ENCODE measurements around the gene EEF1G.

EEF1G gene

DNA sequence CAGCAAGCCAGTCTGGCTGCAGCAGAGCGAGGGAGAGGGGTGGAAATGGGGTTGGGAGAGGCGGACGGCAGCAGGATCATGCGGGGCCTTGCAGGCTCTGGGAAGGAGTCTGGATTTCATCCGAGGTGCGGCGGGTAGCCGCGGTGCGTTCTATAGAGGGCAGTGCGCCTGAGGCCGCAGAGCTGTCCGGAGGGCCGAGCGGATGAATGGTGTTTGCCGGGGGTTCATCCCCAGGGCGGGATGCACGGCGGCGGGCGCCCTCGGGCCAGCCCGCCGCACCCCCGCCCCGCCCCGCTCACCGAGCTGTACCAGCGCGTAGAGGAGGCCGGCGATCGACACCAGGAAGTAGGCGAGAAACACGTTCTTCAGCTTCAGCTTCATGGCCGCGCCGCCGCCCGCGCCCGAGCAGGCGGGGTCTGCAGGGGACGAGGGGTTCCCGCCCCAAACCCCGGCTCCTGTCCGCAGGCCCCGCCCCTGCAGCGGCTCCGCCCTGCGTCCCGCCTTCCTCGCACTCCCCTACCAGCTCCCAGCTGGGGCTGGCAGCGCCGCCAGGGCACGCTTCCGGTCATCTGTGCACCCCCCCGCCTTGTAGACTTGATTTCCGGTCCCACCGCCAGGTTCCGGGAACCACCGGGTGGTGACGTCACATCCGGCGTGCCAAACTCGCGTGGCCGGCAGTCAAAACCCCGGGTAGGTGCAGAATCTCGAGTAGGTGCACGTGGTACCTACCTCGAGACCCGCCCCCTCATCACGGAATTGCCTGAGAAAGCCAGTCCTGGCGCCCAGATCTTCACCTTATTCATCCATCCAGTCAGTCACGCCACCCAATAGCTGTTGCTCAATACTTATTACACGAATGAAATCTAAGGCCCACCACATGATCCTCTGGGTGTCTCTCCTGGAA lies 48.1 kb upstream of the EEF1G start, which contains the start of gene B3GAT3 (continued):
- TF ChIP-seq, protein P1, sequence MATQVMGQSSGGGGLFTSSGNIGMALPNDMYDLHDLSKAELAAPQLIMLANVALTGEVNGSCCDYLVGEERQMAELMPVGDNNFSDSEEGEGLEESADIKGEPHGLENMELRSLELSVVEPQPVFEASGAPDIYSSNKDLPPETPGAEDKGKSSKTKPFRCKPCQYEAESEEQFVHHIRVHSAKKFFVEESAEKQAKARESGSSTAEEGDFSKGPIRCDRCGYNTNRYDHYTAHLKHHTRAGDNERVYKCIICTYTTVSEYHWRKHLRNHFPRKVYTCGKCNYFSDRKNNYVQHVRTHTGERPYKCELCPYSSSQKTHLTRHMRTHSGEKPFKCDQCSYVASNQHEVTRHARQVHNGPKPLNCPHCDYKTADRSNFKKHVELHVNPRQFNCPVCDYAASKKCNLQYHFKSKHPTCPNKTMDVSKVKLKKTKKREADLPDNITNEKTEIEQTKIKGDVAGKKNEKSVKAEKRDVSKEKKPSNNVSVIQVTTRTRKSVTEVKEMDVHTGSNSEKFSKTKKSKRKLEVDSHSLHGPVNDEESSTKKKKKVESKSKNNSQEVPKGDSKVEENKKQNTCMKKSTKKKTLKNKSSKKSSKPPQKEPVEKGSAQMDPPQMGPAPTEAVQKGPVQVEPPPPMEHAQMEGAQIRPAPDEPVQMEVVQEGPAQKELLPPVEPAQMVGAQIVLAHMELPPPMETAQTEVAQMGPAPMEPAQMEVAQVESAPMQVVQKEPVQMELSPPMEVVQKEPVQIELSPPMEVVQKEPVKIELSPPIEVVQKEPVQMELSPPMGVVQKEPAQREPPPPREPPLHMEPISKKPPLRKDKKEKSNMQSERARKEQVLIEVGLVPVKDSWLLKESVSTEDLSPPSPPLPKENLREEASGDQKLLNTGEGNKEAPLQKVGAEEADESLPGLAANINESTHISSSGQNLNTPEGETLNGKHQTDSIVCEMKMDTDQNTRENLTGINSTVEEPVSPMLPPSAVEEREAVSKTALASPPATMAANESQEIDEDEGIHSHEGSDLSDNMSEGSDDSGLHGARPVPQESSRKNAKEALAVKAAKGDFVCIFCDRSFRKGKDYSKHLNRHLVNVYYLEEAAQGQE (tag by site-specific recombination; IDR thresholded peaks at IDR 0.05) = no peak
- TF ChIP-seq ZNF404 (tag by site-specific recombination; IDR thresholded peaks at IDR 0.05) (no peak), ZNF76 (tag by site-specific recombination; IDR thresholded peaks at IDR 0.05; ENCODE audit: borderline replicate concordance, low read depth) (no peak), ZFP37 (tag by site-specific recombination; IDR thresholded peaks at IDR 0.05) (no peak; the same call in 1 of the 2 replicates), GFI1B (tag by site-specific recombination; IDR thresholded peaks at IDR 0.05) (no peak), SCRT2 (tag by site-specific recombination; IDR thresholded peaks at IDR 0.05) (no peak), SETDB1 (IDR thresholded peaks at IDR 0.05; ENCODE audit: insufficient read length, low read length) (no peak), ZNF23 (tag by site-specific recombination; IDR thresholded peaks at IDR 0.05; ENCODE audit: borderline replicate concordance) (no peak), ZNF777 (tag by site-specific recombination; IDR thresholded peaks at IDR 0.05; ENCODE audit: borderline replicate concordance) (no peak), GLIS2 (tag by site-specific recombination; IDR thresholded peaks at IDR 0.05) (peak; percentile 51; the same call in 1 of the 2 replicates), ZNF558 (tag by site-specific recombination; IDR thresholded peaks at IDR 0.05) (no peak), PRDM1 (tag by site-specific recombination; IDR thresholded peaks at IDR 0.05) (no peak), ZNF701 (tag by site-specific recombination; IDR thresholded peaks at IDR 0.05) (no peak), SP2 (tag by site-specific recombination; IDR thresholded peaks at IDR 0.05) (peak; percentile 96), ZNF146 (tag by site-specific recombination; IDR thresholded peaks at IDR 0.05) (no peak), BCL11B (tag by site-specific recombination; IDR thresholded peaks at IDR 0.05; ENCODE audit: low read depth) (peak; percentile 91), ZNF529 (tag by site-specific recombination; IDR thresholded peaks at IDR 0.05; ENCODE audit: insufficient replicate concordance) (no peak), ZBTB1 (tag by site-specific recombination; IDR thresholded peaks at IDR 0.05) (no peak), ZNF707 (tag by site-specific recombination; IDR thresholded peaks at IDR 0.05) (no peak), ZNF596 (tag by site-specific recombination; IDR thresholded peaks at IDR 0.05) (no peak), ZNF133 (tag by site-specific recombination; IDR thresholded peaks at IDR 0.05) (no peak), ZBTB8A (tag by site-specific recombination; IDR thresholded peaks at IDR 0.05) (no peak)
- TF ChIP-seq, protein P2, sequence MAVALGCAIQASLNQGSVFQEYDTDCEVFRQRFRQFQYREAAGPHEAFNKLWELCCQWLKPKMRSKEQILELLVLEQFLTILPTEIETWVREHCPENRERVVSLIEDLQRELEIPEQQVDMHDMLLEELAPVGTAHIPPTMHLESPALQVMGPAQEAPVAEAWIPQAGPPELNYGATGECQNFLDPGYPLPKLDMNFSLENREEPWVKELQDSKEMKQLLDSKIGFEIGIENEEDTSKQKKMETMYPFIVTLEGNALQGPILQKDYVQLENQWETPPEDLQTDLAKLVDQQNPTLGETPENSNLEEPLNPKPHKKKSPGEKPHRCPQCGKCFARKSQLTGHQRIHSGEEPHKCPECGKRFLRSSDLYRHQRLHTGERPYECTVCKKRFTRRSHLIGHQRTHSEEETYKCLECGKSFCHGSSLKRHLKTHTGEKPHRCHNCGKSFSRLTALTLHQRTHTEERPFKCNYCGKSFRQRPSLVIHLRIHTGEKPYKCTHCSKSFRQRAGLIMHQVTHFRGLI (tag by site-specific recombination; IDR thresholded peaks at IDR 0.05) = no peak
- TF ChIP-seq, protein P3, sequence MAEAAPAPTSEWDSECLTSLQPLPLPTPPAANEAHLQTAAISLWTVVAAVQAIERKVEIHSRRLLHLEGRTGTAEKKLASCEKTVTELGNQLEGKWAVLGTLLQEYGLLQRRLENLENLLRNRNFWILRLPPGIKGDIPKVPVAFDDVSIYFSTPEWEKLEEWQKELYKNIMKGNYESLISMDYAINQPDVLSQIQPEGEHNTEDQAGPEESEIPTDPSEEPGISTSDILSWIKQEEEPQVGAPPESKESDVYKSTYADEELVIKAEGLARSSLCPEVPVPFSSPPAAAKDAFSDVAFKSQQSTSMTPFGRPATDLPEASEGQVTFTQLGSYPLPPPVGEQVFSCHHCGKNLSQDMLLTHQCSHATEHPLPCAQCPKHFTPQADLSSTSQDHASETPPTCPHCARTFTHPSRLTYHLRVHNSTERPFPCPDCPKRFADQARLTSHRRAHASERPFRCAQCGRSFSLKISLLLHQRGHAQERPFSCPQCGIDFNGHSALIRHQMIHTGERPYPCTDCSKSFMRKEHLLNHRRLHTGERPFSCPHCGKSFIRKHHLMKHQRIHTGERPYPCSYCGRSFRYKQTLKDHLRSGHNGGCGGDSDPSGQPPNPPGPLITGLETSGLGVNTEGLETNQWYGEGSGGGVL (tag by site-specific recombination; IDR thresholded peaks at IDR 0.05) = peak; percentile 31; the same call in 1 of the 2 replicates
- TF ChIP-seq, protein P4, sequence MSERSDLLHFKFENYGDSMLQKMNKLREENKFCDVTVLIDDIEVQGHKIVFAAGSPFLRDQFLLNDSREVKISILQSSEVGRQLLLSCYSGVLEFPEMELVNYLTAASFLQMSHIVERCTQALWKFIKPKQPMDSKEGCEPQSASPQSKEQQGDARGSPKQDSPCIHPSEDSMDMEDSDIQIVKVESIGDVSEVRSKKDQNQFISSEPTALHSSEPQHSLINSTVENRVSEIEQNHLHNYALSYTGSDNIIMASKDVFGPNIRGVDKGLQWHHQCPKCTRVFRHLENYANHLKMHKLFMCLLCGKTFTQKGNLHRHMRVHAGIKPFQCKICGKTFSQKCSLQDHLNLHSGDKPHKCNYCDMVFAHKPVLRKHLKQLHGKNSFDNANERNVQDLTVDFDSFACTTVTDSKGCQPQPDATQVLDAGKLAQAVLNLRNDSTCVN (tag by site-specific recombination; optimal IDR thresholded peaks at IDR 0.05) = peak; percentile 87
- TF ChIP-seq, protein P5, sequence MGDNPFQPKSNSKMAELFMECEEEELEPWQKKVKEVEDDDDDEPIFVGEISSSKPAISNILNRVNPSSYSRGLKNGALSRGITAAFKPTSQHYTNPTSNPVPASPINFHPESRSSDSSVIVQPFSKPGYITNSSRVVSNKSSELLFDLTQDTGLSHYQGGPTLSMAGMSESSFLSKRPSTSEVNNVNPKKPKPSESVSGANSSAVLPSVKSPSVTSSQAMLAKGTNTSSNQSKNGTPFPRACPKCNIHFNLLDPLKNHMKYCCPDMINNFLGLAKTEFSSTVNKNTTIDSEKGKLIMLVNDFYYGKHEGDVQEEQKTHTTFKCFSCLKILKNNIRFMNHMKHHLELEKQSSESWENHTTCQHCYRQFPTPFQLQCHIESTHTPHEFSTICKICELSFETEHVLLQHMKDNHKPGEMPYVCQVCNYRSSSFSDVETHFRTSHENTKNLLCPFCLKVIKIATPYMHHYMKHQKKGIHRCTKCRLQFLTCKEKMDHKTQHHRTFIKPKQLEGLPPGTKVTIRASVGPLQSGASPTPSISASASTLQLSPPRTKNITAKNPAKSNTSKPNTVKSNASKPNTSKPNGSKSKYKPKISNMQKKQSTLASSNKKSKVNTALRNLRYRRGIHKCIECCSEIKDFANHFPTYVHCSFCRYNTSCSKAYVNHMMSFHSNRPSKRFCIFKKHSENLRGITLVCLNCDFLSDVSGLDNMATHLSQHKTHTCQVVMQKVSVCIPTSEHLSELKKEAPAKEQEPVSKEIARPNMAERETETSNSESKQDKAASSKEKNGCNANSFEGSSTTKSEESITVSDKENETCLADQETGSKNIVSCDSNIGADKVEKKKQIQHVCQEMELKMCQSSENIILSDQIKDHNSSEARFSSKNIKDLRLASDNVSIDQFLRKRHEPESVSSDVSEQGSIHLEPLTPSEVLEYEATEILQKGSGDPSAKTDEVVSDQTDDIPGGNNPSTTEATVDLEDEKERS (tag by site-specific recombination; IDR thresholded peaks at IDR 0.05) = no peak
- TF ChIP-seq, protein P6, sequence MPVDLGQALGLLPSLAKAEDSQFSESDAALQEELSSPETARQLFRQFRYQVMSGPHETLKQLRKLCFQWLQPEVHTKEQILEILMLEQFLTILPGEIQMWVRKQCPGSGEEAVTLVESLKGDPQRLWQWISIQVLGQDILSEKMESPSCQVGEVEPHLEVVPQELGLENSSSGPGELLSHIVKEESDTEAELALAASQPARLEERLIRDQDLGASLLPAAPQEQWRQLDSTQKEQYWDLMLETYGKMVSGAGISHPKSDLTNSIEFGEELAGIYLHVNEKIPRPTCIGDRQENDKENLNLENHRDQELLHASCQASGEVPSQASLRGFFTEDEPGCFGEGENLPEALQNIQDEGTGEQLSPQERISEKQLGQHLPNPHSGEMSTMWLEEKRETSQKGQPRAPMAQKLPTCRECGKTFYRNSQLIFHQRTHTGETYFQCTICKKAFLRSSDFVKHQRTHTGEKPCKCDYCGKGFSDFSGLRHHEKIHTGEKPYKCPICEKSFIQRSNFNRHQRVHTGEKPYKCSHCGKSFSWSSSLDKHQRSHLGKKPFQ (tag by site-specific recombination; IDR thresholded peaks at IDR 0.05) = no peak
